ENCODE measurements around the gene ARFGAP1.

Gene ARFGAP1

GRCh38 chr20:63297371-63297781 lies 24.8 kb downstream of the ARFGAP1 start:
- Histone ChIP-seq H3K27me3 (replicated peaks in 2 of 5; ENCODE audit: control insufficient read depth in 4 of 5, insufficient read depth in 5 of 5, low read length in 4 of 5) (peaks cover 0 to 66% (median 11%) of the 10 kb centered on the region in 5 experiments), H3K9me3 (ENCODE audit: control extremely low read depth in 1 of 5, control insufficient read depth in 4 of 5, insufficient read depth in 2 of 5, low read depth in 1 of 5, low read length in 4 of 5) (peaks cover 0 to 10% (median 0%) of the 10 kb centered on the region in 5 experiments), H3K4me3 (ENCODE audit: control insufficient read depth in 1 of 7, extremely low read depth in 1 of 7, insufficient read depth in 4 of 7, low read depth in 2 of 7, low read length in 6 of 7) (no peak overlapping the region), H3K4me1 (ENCODE audit: control extremely low read depth in 1 of 4, control insufficient read depth in 4 of 4, insufficient read depth in 4 of 4, low read length in 3 of 4) (peaks cover 0 to 1% (median 0%) of the 10 kb centered on the region in 4 experiments), H3K36me3 (ENCODE audit: control insufficient read depth in 4 of 4, insufficient read depth in 4 of 4, low read length in 3 of 4) (no peaks in the 10 kb centered on the region), H3K27ac (ENCODE audit: insufficient read depth in 1 of 2, low read depth in 1 of 2, low read length in 2 of 2, poor library complexity in 1 of 2, severe bottlenecking in 2 of 2) (no peak overlapping the region)
- POLR2A ChIA-PET = no interaction called here
- DNase-seq = no peak
- CTCF ChIA-PET = interaction anchor here (1.5 kb wide), 1 partner anchor 8 kb away, joined by 4 read pairs; no protein-coding TSS in a partner anchor
- 88% methylated on average over 11 of the region's 11 CpGs for WGBS (ENCODE audit: insufficient coverage)

- Histone ChIP-seq H3K9me3 (ENCODE audit: control extremely low read depth in 1 of 5, control insufficient read depth in 4 of 5, insufficient read depth in 2 of 5, low read depth in 1 of 5, low read length in 4 of 5) (peaks cover 0 to 13% (median 0%) of the 10 kb centered on the region in 5 experiments), H3K4me3 (ENCODE audit: control insufficient read depth in 1 of 7, extremely low read depth in 1 of 7, insufficient read depth in 4 of 7, low read depth in 2 of 7, low read length in 6 of 7) (no peak overlapping the region), H3K4me1 (ENCODE audit: control extremely low read depth in 1 of 4, control insufficient read depth in 4 of 4, insufficient read depth in 4 of 4, low read length in 3 of 4) (peaks cover 0 to 1% (median 0%) of the 10 kb centered on the region in 4 experiments), H3K36me3 (ENCODE audit: control insufficient read depth in 4 of 4, insufficient read depth in 4 of 4, low read length in 3 of 4) (no peaks in the 10 kb centered on the region), H3K27ac (ENCODE audit: insufficient read depth in 1 of 2, low read depth in 1 of 2, low read length in 2 of 2, poor library complexity in 1 of 2, severe bottlenecking in 2 of 2) (no peak overlapping the region), H3K27me3 (replicated peaks in 2 of 5; ENCODE audit: control insufficient read depth in 4 of 5, insufficient read depth in 5 of 5, low read length in 4 of 5) (peaks cover 0 to 64% (median 11%) of the 10 kb centered on the region in 5 experiments)
- 80% methylated on average over 14 of the region's 16 CpGs for WGBS (ENCODE audit: insufficient coverage)
- POLR2A ChIA-PET = interaction anchor here (0.7 kb wide), 1 partner anchor 10 kb away, joined by 3 read pairs; no protein-coding TSS in a partner anchor
- CTCF ChIA-PET = no interaction called here
- no peak for DNase-seq
Observed at GRCh38 chr20:63297796-63298572, 25.4 kb downstream of the ARFGAP1 start.

GRCh38 chr20:63298731-63299312 lies 26.2 kb downstream of the ARFGAP1 start:
- WGBS (ENCODE audit: insufficient coverage) = 97% methylated on average over 11 of the region's 17 CpGs
- no peak overlapping the region for H3K4me3 ChIP-seq (ENCODE audit: control insufficient read depth in 1 of 7, extremely low read depth in 1 of 7, insufficient read depth in 4 of 7, low read depth in 2 of 7, low read length in 6 of 7)
- DNase-seq = no peak
- peaks cover 0 to 1% (median 0%) of the 10 kb centered on the region in 4 experiments for H3K4me1 ChIP-seq (ENCODE audit: control extremely low read depth in 1 of 4, control insufficient read depth in 4 of 4, insufficient read depth in 4 of 4, low read length in 3 of 4)
- ChIA-PET CTCF (no interaction called here), POLR2A (no interaction called here)
- H3K9me3 ChIP-seq (ENCODE audit: control extremely low read depth in 1 of 5, control insufficient read depth in 4 of 5, insufficient read depth in 2 of 5, low read depth in 1 of 5, low read length in 4 of 5) = peaks cover 0 to 13% (median 0%) of the 10 kb centered on the region in 5 experiments
- no peak overlapping the region for H3K27ac ChIP-seq (ENCODE audit: insufficient read depth in 1 of 2, low read depth in 1 of 2, low read length in 2 of 2, poor library complexity in 1 of 2, severe bottlenecking in 2 of 2)
- H3K27me3 ChIP-seq (replicated peaks in 2 of 5; ENCODE audit: control insufficient read depth in 4 of 5, insufficient read depth in 5 of 5, low read length in 4 of 5) = peaks cover 0 to 60% (median 11%) of the 10 kb centered on the region in 5 experiments
- no peaks in the 10 kb centered on the region for H3K36me3 ChIP-seq (ENCODE audit: control insufficient read depth in 4 of 4, insufficient read depth in 4 of 4, low read length in 3 of 4)

- H3K9me3 ChIP-seq (ENCODE audit: control extremely low read depth in 1 of 5, control insufficient read depth in 4 of 5, insufficient read depth in 2 of 5, low read depth in 1 of 5, low read length in 4 of 5) = peaks cover 0 to 13% (median 0%) of the 10 kb centered on the region in 5 experiments
- no peak overlapping the region for H3K27ac ChIP-seq (ENCODE audit: insufficient read depth in 1 of 2, low read depth in 1 of 2, low read length in 2 of 2, poor library complexity in 1 of 2, severe bottlenecking in 2 of 2)
- H3K36me3 ChIP-seq (ENCODE audit: control insufficient read depth in 4 of 4, insufficient read depth in 4 of 4, low read length in 3 of 4) = no peaks in the 10 kb centered on the region
- ChIA-PET POLR2A (no interaction called here), CTCF (no interaction called here)
- no peak for DNase-seq
- WGBS (ENCODE audit: insufficient coverage) = no CpG with 5 or more reads among the region's 1 CpG
- peaks cover 0 to 38% (median 8%) of the 10 kb centered on the region in 5 experiments for H3K27me3 ChIP-seq (replicated peaks in 2 of 5; ENCODE audit: control insufficient read depth in 4 of 5, insufficient read depth in 5 of 5, low read length in 4 of 5)
- no peak overlapping the region for H3K4me3 ChIP-seq (ENCODE audit: control insufficient read depth in 1 of 7, extremely low read depth in 1 of 7, insufficient read depth in 4 of 7, low read depth in 2 of 7, low read length in 6 of 7)
- no peaks in the 10 kb centered on the region for H3K4me1 ChIP-seq (ENCODE audit: control extremely low read depth in 1 of 4, control insufficient read depth in 4 of 4, insufficient read depth in 4 of 4, low read length in 3 of 4)
Observed at GRCh38 chr20:63301671-63302070, 29.1 kb downstream of the ARFGAP1 start.

GRCh38 chr20:63303095-63303666 lies 30.6 kb downstream of the ARFGAP1 start:
- DNase-seq = no peak
- H3K4me1 ChIP-seq (ENCODE audit: control extremely low read depth in 1 of 4, control insufficient read depth in 4 of 4, insufficient read depth in 4 of 4, low read length in 3 of 4) = no peaks in the 10 kb centered on the region
- no peak overlapping the region for H3K27ac ChIP-seq (ENCODE audit: insufficient read depth in 1 of 2, low read depth in 1 of 2, low read length in 2 of 2, poor library complexity in 1 of 2, severe bottlenecking in 2 of 2)
- H3K27me3 ChIP-seq (replicated peaks in 2 of 5; ENCODE audit: control insufficient read depth in 4 of 5, insufficient read depth in 5 of 5, low read length in 4 of 5) = peaks cover 0 to 23% (median 6%) of the 10 kb centered on the region in 5 experiments
- H3K36me3 ChIP-seq (ENCODE audit: control insufficient read depth in 4 of 4, insufficient read depth in 4 of 4, low read length in 3 of 4) = no peaks in the 10 kb centered on the region
- peaks cover 0 to 13% (median 0%) of the 10 kb centered on the region in 5 experiments for H3K9me3 ChIP-seq (ENCODE audit: control extremely low read depth in 1 of 5, control insufficient read depth in 4 of 5, insufficient read depth in 2 of 5, low read depth in 1 of 5, low read length in 4 of 5)
- POLR2A ChIA-PET = no interaction called here
- CTCF ChIA-PET = no interaction called here
- no peak overlapping the region for H3K4me3 ChIP-seq (ENCODE audit: control insufficient read depth in 1 of 7, extremely low read depth in 1 of 7, insufficient read depth in 4 of 7, low read depth in 2 of 7, low read length in 6 of 7)
- WGBS (ENCODE audit: insufficient coverage) = 72% methylated on average over 3 of the region's 5 CpGs

- Histone ChIP-seq H3K9me3 (ENCODE audit: control extremely low read depth in 1 of 5, control insufficient read depth in 4 of 5, insufficient read depth in 2 of 5, low read depth in 1 of 5, low read length in 4 of 5) (peaks cover 0 to 13% (median 0%) of the 10 kb centered on the region in 5 experiments), H3K4me3 (ENCODE audit: control insufficient read depth in 1 of 7, extremely low read depth in 1 of 7, insufficient read depth in 4 of 7, low read depth in 2 of 7, low read length in 6 of 7) (no peak overlapping the region), H3K36me3 (ENCODE audit: control insufficient read depth in 4 of 4, insufficient read depth in 4 of 4, low read length in 3 of 4) (no peaks in the 10 kb centered on the region), H3K27me3 (replicated peaks in 2 of 5; ENCODE audit: control insufficient read depth in 4 of 5, insufficient read depth in 5 of 5, low read length in 4 of 5) (peaks cover 0 to 18% (median 3%) of the 10 kb centered on the region in 5 experiments), H3K4me1 (ENCODE audit: control extremely low read depth in 1 of 4, control insufficient read depth in 4 of 4, insufficient read depth in 4 of 4, low read length in 3 of 4) (no peaks in the 10 kb centered on the region), H3K27ac (ENCODE audit: insufficient read depth in 1 of 2, low read depth in 1 of 2, low read length in 2 of 2, poor library complexity in 1 of 2, severe bottlenecking in 2 of 2) (no peak overlapping the region)
- ChIA-PET POLR2A (no interaction called here), CTCF (interaction anchor here (0.9 to 1.2 kb wide), 2 partner anchors 9 to 86 kb away, joined by 3 to 4 read pairs; no protein-coding TSS in a partner anchor)
- 71% methylated on average over 8 of the region's 8 CpGs for WGBS (ENCODE audit: insufficient coverage)
- DNase-seq = no peak
Observed at GRCh38 chr20:63305393-63305792, 32.8 kb downstream of the ARFGAP1 start.
